Mononuclear cell (primary cell): ENCODE results near the gene CLBA1. TPM values are rescaled to one million over a fixed set of nuclear protein-coding genes. Genes with fewer than 3 reads are reported as not detected.

ENCODE experiments used
- H3K27me3 ChIP-seq: 2 replicates; pipeline ENCODE4 v1.6.0; 2011; ENCODE audit warnings: low read length, control low read depth; ENCODE audit not compliant: insufficient read depth
- H3K4me1 ChIP-seq: 2 replicates; pipeline ENCODE4 v1.5.1; 2011; ENCODE audit warnings: mild to moderate bottlenecking, low read length, control low read depth; ENCODE audit not compliant: insufficient read depth
- H3K4me3 ChIP-seq: 2 replicates; pipeline ENCODE4 v1.5.1; 2011; ENCODE audit warnings: mild to moderate bottlenecking, low read length, moderate library complexity
- H3K9me3 ChIP-seq: 2 replicates; pipeline ENCODE4 v1.5.1; 2011; ENCODE audit warnings: low read depth, mild to moderate bottlenecking, control low read depth, low read length
- total RNA-seq: library from RNA; depleted of rRNA; stranded (reverse); fragments of >200 nt; gene quantifications from one replicate; pipeline ENCODE4 v1.2.3, GENCODE V29; 2012

Gene CLBA1
- total RNA-seq, 1 donor, result 0.94 TPM

- Histone ChIP-seq H3K9me3 (no peaks in the 10 kb centered on the region), H3K27me3 (no peaks in the 10 kb centered on the region), H3K4me1 (peaks cover 28% of the 10 kb centered on the region), H3K4me3 (no peak overlapping the region)
Measured at GRCh38 chr14:105041841-105042765, 56.5 kb downstream of the CLBA1 start.

GRCh38 chr14:105042813-105043212 is 57.2 kb downstream of the CLBA1 start:
- H3K9me3 ChIP-seq, result no peaks in the 10 kb centered on the region
- H3K4me3 ChIP-seq, result no peak overlapping the region
- peaks cover 28% of the 10 kb centered on the region for H3K4me1 ChIP-seq
- no peaks in the 10 kb centered on the region for H3K27me3 ChIP-seq

- H3K27me3 ChIP-seq, result no peaks in the 10 kb centered on the region
- H3K4me3 ChIP-seq, result no peak overlapping the region
- H3K4me1 ChIP-seq, result peaks cover 28% of the 10 kb centered on the region
- H3K9me3 ChIP-seq, result no peaks in the 10 kb centered on the region
Measured at GRCh38 chr14:105043641-105044040, 58.1 kb downstream of the CLBA1 start.

Other genes with a start within 250 kb of the CLBA1 start
- 66.9 TPM for gene SIVA1, start 232.6 kb upstream of the CLBA1 start, total RNA-seq
- 86.8 TPM for gene AKT1, start 190.0 kb upstream of the CLBA1 start, total RNA-seq
- gene ZBTB42, start 184.7 kb upstream of the CLBA1 start, total RNA-seq, result 2.9 TPM
- 1.0 TPM for gene CEP170B, start 120.5 kb upstream of the CLBA1 start, total RNA-seq
- 15.3 TPM for gene PLD4, start 60.9 kb upstream of the CLBA1 start, total RNA-seq
- gene AHNAK2, start 7.4 kb upstream of the CLBA1 start, total RNA-seq, result 0.10 TPM
- gene CDCA4, start 35.3 kb downstream of the CLBA1 start, total RNA-seq, result 31.2 TPM
- 98.0 TPM for gene GPR132, start 79.6 kb downstream of the CLBA1 start, total RNA-seq
- 0.42 TPM for gene JAG2, start 183.0 kb downstream of the CLBA1 start, total RNA-seq
- gene NUDT14, start 195.5 kb downstream of the CLBA1 start, total RNA-seq, result 6.3 TPM